Upper lobe of left lung (tissue), 6 donors: ENCODE results near the gene LRP1B. TPM values are rescaled to one million over a fixed set of nuclear protein-coding genes. Genes with fewer than 3 reads are reported as not detected.

Source experiments
- ATAC-seq, 2 donors: fragments of 200-7000 bp; cut with Tn5 transposase; one replicate each; pipeline ENCODE4 v1.9.1; 2022; ENCODE audit warnings: mild to moderate bottlenecking in 2 of 2, moderate library complexity in 2 of 2; ENCODE audit not compliant: low FRiP score in 2 of 2
- DNase-seq, 2 donors: peaks; one replicate each; pipeline ENCODE4 v3.0.0-alpha.2; 2019 to 2020
- H3K27ac ChIP-seq, 4 donors: fragments of 200-600 bp; sonication (generic); one replicate each; pipeline ENCODE4 v1.5.1; 2016 to 2019
- H3K27me3 ChIP-seq, 4 donors: fragments of 200-600 bp; sonication (generic); one replicate each; pipeline ENCODE4 v1.5.1; 2017 to 2019
- H3K36me3 ChIP-seq, 4 donors: fragments of 200-600 bp; sonication (generic); one replicate each; pipeline ENCODE4 v1.5.1; 2016 to 2019
- H3K4me1 ChIP-seq, 4 donors: fragments of 200-600 bp; sonication (generic); one replicate each; pipeline ENCODE4 v1.5.1; 2018 to 2019
- H3K4me3 ChIP-seq, 4 donors: fragments of 200-600 bp; sonication (generic); one replicate each; pipeline ENCODE4 v1.5.1; 2017 to 2019; ENCODE audit warnings: mild to moderate bottlenecking in 2 of 4, moderate library complexity in 1 of 4
- H3K9me3 ChIP-seq, 4 donors: fragments of 200-600 bp; sonication (generic); one replicate each; pipeline ENCODE4 v1.5.1; 2018 to 2019
- CTCF ChIP-seq, 6 experiments: fragments of 450-650 bp in 4 of 6; fragments of 200-600 bp in 2 of 6; sonication (generic) in 2 of 6; IDR thresholded peaks; one replicate each; pipeline ENCODE4 v1.5.1; 2016 to 2019; ENCODE audit warnings: antibody characterized with exemption in 6 of 6
- EP300 ChIP-seq, 4 donors: sonication (generic); formaldehyde crosslinking; IDR thresholded peaks; one replicate each; pipeline ENCODE4 v1.5.1; 2017; ENCODE audit warnings: antibody characterized with exemption in 4 of 4, control low read depth in 2 of 4
- POLR2A ChIP-seq, 4 donors: fragments of 450-650 bp; IDR thresholded peaks; one replicate each; pipeline ENCODE4 v1.5.1; 2016 to 2017; ENCODE audit warnings: antibody characterized with exemption in 4 of 4, mild to moderate bottlenecking in 2 of 4
- POLR2AphosphoS5 ChIP-seq, 2 donors: sonication (generic); formaldehyde crosslinking; IDR thresholded peaks; one replicate each; pipeline ENCODE4 v1.5.1; 2017; ENCODE audit warnings: antibody characterized with exemption in 2 of 2
- WGBS, 2 donors: methylation state at CpG; one replicate each; pipeline ENCODE4 v1.1.5; 2017 to 2018; 5-methylcytosine and 5-hydroxymethylcytosine counted together
- total RNA-seq, 6 donors: library from RNA; depleted of rRNA in 4 of 6; stranded (reverse); fragments of >200 nt in 4 of 6; gene quantifications; one replicate each; pipeline versions ENCODE4 v1.1.0 to v1.2.1, GENCODE V29; 2016 to 2021
- donor health status: DM: no; HTN: no; CAD: no; lungs with moderate emphysema.
- donor health status: DM: no; HTN: yes; CAD: no; lungs with severe emphysema.

LRP1B gene
- total RNA-seq, 6 donors from 2014 or later: under 0.01 to 0.46 (median 0.11) TPM

GRCh38 chr2:140376686-140377085, 1754.1 kb downstream of the LRP1B start:
- no peak for ATAC-seq
- TF ChIP-seq POLR2A (IDR thresholded peaks at IDR 0.05): no peak
- TF ChIP-seq EP300 (IDR thresholded peaks at IDR 0.05): no peak
- no peak for TF ChIP-seq CTCF (IDR thresholded peaks at IDR 0.05)
- WGBS, 2 donors: 86 to 89% methylated on average over 5 of the region's 5 CpGs

GRCh38 chr2:140363131-140363530, 1767.7 kb downstream of the LRP1B start:
- Histone ChIP-seq H3K27ac (no peak overlapping the region), H3K4me1 (no peaks in the 10 kb centered on the region), H3K4me3 (no peak overlapping the region), H3K36me3 (no peaks in the 10 kb centered on the region), H3K27me3 (no peaks in the 10 kb centered on the region), H3K9me3 (no peaks in the 10 kb centered on the region)
- no peak for ATAC-seq
- no peak for TF ChIP-seq POLR2A (IDR thresholded peaks at IDR 0.05)
- no peak for TF ChIP-seq POLR2AphosphoS5 (IDR thresholded peaks at IDR 0.05)
- no peak for TF ChIP-seq CTCF (IDR thresholded peaks at IDR 0.05)
- TF ChIP-seq EP300 (IDR thresholded peaks at IDR 0.05): no peak
- no peak for DNase-seq
- 81 to 88% methylated on average over 1 of the region's 1 CpG for WGBS, 2 donors

More at GRCh38 chr2:140376686-140377085, 1754.1 kb downstream of the LRP1B start:
- Histone ChIP-seq H3K36me3 (no peaks in the 10 kb centered on the region), H3K27ac (no peak overlapping the region), H3K4me3 (no peak overlapping the region), H3K9me3 (no peaks in the 10 kb centered on the region), H3K27me3 (no peaks in the 10 kb centered on the region), H3K4me1 (no peaks in the 10 kb centered on the region)
- no peak for DNase-seq

- Histone ChIP-seq H3K36me3 (no peaks in the 10 kb centered on the region), H3K4me3 (no peak overlapping the region), H3K9me3 (no peaks in the 10 kb centered on the region), H3K27ac (no peak overlapping the region), H3K27me3 (no peaks in the 10 kb centered on the region), H3K4me1 (no peaks in the 10 kb centered on the region)
- TF ChIP-seq POLR2AphosphoS5 (IDR thresholded peaks at IDR 0.05): no peak
- TF ChIP-seq CTCF (IDR thresholded peaks at IDR 0.05): no peak
- TF ChIP-seq POLR2A (IDR thresholded peaks at IDR 0.05): no peak
- TF ChIP-seq EP300 (IDR thresholded peaks at IDR 0.05): no peak
- 79 to 90% methylated on average over 1 of the region's 1 CpG for WGBS, 2 donors
- ATAC-seq (no peak), DNase-seq (no peak)
Observed at GRCh38 chr2:140362361-140362760, 1768.5 kb downstream of the LRP1B start.

GRCh38 chr2:140359056-140359771, 1771.6 kb downstream of the LRP1B start:
- no peaks in the 10 kb centered on the region for H3K9me3 ChIP-seq
- H3K4me1 ChIP-seq: no peaks in the 10 kb centered on the region
- no peak for ATAC-seq
- no peak overlapping the region for H3K27ac ChIP-seq
- no peaks in the 10 kb centered on the region for H3K27me3 ChIP-seq
- H3K36me3 ChIP-seq: no peaks in the 10 kb centered on the region
- WGBS, 2 donors: 70 to 73% methylated on average over 2 of the region's 2 CpGs
- H3K4me3 ChIP-seq: no peak overlapping the region
- no peak for DNase-seq
- TF ChIP-seq POLR2A (IDR thresholded peaks at IDR 0.05) (no peak), POLR2AphosphoS5 (IDR thresholded peaks at IDR 0.05) (no peak), EP300 (IDR thresholded peaks at IDR 0.05) (no peak), CTCF (IDR thresholded peaks at IDR 0.05) (no peak)

GRCh38 chr2:140356697-140357096, 1774.1 kb downstream of the LRP1B start:
- Histone ChIP-seq H3K4me3 (no peak overlapping the region), H3K36me3 (no peaks in the 10 kb centered on the region), H3K9me3 (no peaks in the 10 kb centered on the region), H3K27ac (no peak overlapping the region), H3K4me1 (no peaks in the 10 kb centered on the region), H3K27me3 (no peaks in the 10 kb centered on the region)
- 95 to 100% methylated on average over 1 of the region's 1 CpG for WGBS, 2 donors
- no peak for TF ChIP-seq EP300 (IDR thresholded peaks at IDR 0.05)
- no peak for TF ChIP-seq CTCF (IDR thresholded peaks at IDR 0.05)
- no peak for TF ChIP-seq POLR2A (IDR thresholded peaks at IDR 0.05)
- DNase-seq: no peak
- ATAC-seq: no peak
